HL-60 (cell line): ENCODE results near the gene AKAP8L.

Experiments used
- DNase-seq, 2 experiments: peaks; one replicate each; pipeline ENCODE4 v3.0.0-alpha.2; 2010 to 2020; ENCODE audit warnings: low read depth in 1 of 2, low spot score in 1 of 2
- H3K27ac ChIP-seq: fragments of 250-450 bp; sonication (Bioruptor Pico); replicated peaks from 2 replicates; pipeline ENCODE4 v1.5.1; 2020; ENCODE audit warnings: mild to moderate bottlenecking, moderate library complexity
- H3K27me3 ChIP-seq: fragments of 250-450 bp; sonication (Bioruptor Pico); 2 replicates; pipeline ENCODE4 v1.5.1; 2021; ENCODE audit warnings: mild to moderate bottlenecking, moderate library complexity; ENCODE audit not compliant: insufficient read depth, poor library complexity, severe bottlenecking
- H3K4me3 ChIP-seq: replicated peaks from 2 replicates; pipeline ENCODE4 v1.5.1; 2011; ENCODE audit warnings: mild to moderate bottlenecking, control low read depth, low read length; ENCODE audit not compliant: insufficient read depth
- GABPA ChIP-seq: IDR thresholded peaks from 2 replicates; pipeline ENCODE4 v1.6.1; 2012; ENCODE audit warnings: low read depth
- POLR2AphosphoS5 ChIP-seq: IDR thresholded peaks from 2 replicates; pipeline ENCODE4 v1.6.1; 2012; ENCODE audit warnings: low read depth
- REST ChIP-seq: IDR thresholded peaks from 2 replicates; pipeline ENCODE4 v1.6.1; 2012; ENCODE audit warnings: low read depth; ENCODE audit not compliant: insufficient replicate concordance
- SPI1 ChIP-seq: IDR thresholded peaks from 2 replicates; pipeline ENCODE4 v1.6.1; 2012; ENCODE audit warnings: low read depth, mild to moderate bottlenecking, borderline replicate concordance
- TF ChIP-seq, protein P1 (sequence below): IDR thresholded peaks from one replicate; pipeline ENCODE4 v1.5.1; 2011; ENCODE audit warnings: low read length, control low read depth, inconsistent platforms; ENCODE audit not compliant: insufficient read depth

AKAP8L gene

DNA sequence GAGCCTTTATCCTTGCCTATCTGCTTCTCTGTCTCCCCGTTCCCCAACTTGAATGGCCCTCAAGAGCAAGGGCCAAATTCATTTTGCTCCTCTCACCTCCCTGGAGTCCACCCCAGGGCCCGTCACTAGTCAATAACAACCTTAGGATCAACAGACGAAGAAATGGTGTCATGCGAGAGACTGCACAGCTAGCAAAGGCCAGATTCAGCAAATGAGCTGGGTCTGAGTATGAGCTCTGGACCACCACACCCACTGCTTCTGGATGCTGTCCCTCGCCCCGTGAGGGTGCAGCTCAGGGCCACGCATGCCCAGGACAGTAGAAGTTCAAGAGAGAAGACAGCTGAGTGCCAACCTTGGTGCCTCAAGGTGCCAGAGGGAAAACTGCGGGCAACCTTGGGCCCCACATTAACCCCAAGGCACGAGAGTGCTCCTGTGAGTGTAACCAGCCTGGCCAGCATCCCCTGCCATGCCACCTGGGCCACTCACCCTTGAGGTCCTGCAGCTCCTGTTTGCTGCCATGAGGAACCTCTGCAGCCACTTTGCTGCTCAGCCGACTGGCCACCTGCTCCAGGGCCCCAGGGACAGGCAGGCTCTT is 11.8 kb upstream of the AKAP8L start:
- Histone ChIP-seq H3K27ac (no peak overlapping the region), H3K27me3 (no peaks in the 10 kb centered on the region), H3K4me3 (no peak overlapping the region)
- DNase-seq = no peak
- TF ChIP-seq, protein P1, sequence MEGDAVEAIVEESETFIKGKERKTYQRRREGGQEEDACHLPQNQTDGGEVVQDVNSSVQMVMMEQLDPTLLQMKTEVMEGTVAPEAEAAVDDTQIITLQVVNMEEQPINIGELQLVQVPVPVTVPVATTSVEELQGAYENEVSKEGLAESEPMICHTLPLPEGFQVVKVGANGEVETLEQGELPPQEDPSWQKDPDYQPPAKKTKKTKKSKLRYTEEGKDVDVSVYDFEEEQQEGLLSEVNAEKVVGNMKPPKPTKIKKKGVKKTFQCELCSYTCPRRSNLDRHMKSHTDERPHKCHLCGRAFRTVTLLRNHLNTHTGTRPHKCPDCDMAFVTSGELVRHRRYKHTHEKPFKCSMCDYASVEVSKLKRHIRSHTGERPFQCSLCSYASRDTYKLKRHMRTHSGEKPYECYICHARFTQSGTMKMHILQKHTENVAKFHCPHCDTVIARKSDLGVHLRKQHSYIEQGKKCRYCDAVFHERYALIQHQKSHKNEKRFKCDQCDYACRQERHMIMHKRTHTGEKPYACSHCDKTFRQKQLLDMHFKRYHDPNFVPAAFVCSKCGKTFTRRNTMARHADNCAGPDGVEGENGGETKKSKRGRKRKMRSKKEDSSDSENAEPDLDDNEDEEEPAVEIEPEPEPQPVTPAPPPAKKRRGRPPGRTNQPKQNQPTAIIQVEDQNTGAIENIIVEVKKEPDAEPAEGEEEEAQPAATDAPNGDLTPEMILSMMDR = no peak
- TF ChIP-seq POLR2AphosphoS5 (no peak), REST (no peak), GABPA (no peak), SPI1 (no peak)

DNA sequence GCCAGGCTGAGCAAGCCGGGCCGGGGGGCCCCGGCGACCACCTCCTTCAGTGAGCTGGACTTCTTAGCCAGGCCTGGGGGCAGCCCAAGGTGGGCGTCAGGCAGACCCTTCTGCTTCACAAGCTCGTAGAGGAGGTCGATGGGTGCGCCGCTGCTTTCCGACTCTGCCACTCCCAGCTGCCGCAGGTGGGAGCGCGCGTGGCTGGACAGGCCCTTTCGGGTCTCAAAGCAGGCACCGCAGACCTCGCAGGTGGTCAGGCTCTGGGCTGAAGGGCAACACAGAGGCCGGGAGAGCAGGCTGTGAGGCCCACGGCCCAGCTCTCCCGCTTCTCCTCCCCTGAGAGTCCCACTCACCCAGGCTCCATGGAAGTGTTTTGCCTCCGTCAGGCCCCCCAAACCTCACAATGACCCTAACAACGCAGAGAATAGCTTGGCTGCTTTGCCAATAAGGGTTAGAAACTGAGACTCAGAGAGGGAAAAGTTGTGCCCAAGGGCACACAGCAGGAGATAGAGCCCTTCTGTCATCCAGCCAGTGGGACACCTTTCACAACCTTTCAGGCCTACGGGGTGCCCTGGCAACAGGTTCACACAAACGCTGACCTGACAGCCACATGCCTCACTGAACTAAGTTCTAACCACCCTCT is 11.2 kb upstream of the AKAP8L start:
- no peak for DNase-seq
- TF ChIP-seq POLR2AphosphoS5 (no peak), SPI1 (no peak), GABPA (no peak), REST (no peak)
- TF ChIP-seq, protein P1 = no peak
- H3K27ac ChIP-seq = no peak overlapping the region
- no peaks in the 10 kb centered on the region for H3K27me3 ChIP-seq
- H3K4me3 ChIP-seq = no peak overlapping the region

DNA sequence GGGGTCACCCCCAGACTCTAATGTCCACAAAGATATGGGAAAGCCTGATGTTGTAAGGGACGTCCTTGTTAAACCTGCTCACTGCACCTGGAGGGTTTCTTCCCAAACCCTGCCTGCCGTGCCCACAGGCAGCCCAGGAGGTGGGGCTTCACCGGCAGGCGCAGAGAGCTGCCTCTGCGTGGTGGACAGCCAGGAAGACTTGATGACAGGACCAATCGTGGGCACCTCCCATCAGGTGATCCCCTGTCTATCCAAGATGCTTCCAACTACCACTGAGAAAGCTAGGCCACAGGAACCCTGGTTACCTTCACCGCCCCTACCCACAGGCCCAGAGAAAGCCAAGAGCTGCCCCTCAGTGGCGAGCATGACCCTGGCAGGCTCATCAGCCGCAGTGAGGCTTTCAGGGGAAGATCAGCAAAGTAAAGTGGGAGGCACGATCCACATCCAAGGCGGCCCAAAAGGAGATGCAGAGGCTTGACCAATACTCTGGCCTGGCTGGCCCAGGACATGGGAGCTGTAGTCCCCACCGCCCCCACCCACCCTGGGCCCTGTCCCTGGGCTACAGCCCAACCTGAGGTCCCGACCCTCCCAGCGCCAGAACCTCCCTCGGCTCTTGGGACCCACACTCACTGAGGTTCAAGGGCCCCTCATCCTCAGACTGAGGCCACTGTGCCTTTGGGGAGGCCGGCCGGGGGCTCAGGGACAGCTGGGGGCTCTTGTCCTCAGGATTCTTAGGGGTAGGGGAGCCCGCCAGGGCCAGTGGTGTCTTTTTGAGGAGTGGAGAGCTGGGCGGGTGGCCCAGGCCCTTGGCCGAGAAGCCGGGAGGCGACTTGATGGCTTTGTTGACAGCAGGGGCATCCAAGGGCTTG is 10.4 kb upstream of the AKAP8L start:
- TF ChIP-seq GABPA = no peak
- no peak for TF ChIP-seq REST
- Histone ChIP-seq H3K27ac (no peak overlapping the region), H3K27me3 (no peaks in the 10 kb centered on the region), H3K4me3 (no peak overlapping the region)
- no peak for DNase-seq
